Caco-2 (cell line): ENCODE measurements around the gene RNF123. TPM values are rescaled to one million over a fixed set of nuclear protein-coding genes. Genes with fewer than 3 reads are reported as not detected.

Experiments
- BruUV-seq: library from RNA; stranded (reverse); fragments of 400-500 nt; replicated peaks from 2 replicates; lab custom pipeline; 2021; lab: Mats Ljungman, UMichigan
- CTCF ChIA-PET: fragments of 300-600 bp; sonication (Branson Sonifier 250); formaldehyde crosslinking; loops from one replicate; lab custom pipeline; 2022; ENCODE audit warnings: antibody characterized with exemption; lab: Charles Lee
- POLR2A ChIA-PET: fragments of 300-600 bp; sonication (Branson Sonifier 250); formaldehyde crosslinking; loops from one replicate; lab custom pipeline; 2022; ENCODE audit warnings: antibody characterized with exemption; lab: Charles Lee
- DNase-seq, 2 experiments: peaks; one replicate each; pipeline versions ENCODE4 v3.0.0 to v3.0.0-alpha.2; 2020 to 2022
- H3K27me3 ChIP-seq: replicated peaks from 2 replicates; pipeline ENCODE4 v1.6.0; 2011; ENCODE audit warnings: low read length; ENCODE audit not compliant: control insufficient read depth, insufficient read depth
- H3K36me3 ChIP-seq: 2 replicates; pipeline ENCODE4 v1.5.1; 2011; ENCODE audit warnings: low read length; ENCODE audit not compliant: control insufficient read depth, insufficient read depth
- H3K4me1 ChIP-seq: fragments of 250-450 bp; sonication (Bioruptor Pico); 2 replicates; pipeline ENCODE4 v1.5.1; 2020; ENCODE audit warnings: mild to moderate bottlenecking
- H3K4me3 ChIP-seq: 2 replicates; pipeline ENCODE4 v1.5.1; 2011; ENCODE audit warnings: low read depth, mild to moderate bottlenecking, control low read depth, low read length
- H3K9me3 ChIP-seq: fragments of 250-450 bp; sonication (Bioruptor Pico); 2 replicates; pipeline ENCODE4 v1.5.1; 2020; ENCODE audit warnings: mild to moderate bottlenecking, moderate library complexity
- H3K27ac Mint-ChIP-seq: one replicate; pipeline ENCODE4 v1.8.0; 2022; ENCODE audit warnings: mixed read lengths; ENCODE audit not compliant: unreplicated experiment
- H3K27me3 Mint-ChIP-seq: one replicate; pipeline ENCODE4 v1.8.0; 2022; ENCODE audit warnings: mixed read lengths; ENCODE audit not compliant: insufficient read depth, unreplicated experiment
- H3K36me3 Mint-ChIP-seq: one replicate; pipeline ENCODE4 v1.8.0; 2022; ENCODE audit warnings: mild to moderate bottlenecking, mixed read lengths; ENCODE audit not compliant: insufficient read depth, unreplicated experiment
- H3K4me1 Mint-ChIP-seq: one replicate; pipeline ENCODE4 v1.8.0; 2022; ENCODE audit warnings: low read depth, mixed read lengths; ENCODE audit not compliant: unreplicated experiment
- H3K4me3 Mint-ChIP-seq: one replicate; pipeline ENCODE4 v1.8.0; 2022; ENCODE audit warnings: mild to moderate bottlenecking, moderate library complexity, mixed read lengths; ENCODE audit not compliant: unreplicated experiment
- H3K9me3 Mint-ChIP-seq: one replicate; pipeline ENCODE4 v1.8.0; 2022; ENCODE audit warnings: mixed read lengths; ENCODE audit not compliant: unreplicated experiment
- intact Hi-C: fragments of 100-400 bp; cut with micrococcal nuclease; formaldehyde crosslinking; loops from one replicate; pipeline ENCODE4 v1.10.0; 2022; ENCODE audit not compliant: unreplicated experiment
- total RNA-seq: library from RNA; stranded (reverse); gene quantifications from 2 replicates; pipeline ENCODE4 v1.2.3, GENCODE V29; 2022
- TF ChIP-seq, protein P1 (sequence below), 2 experiments: fragments of 200-600 bp in 1 of 2; IDR thresholded peaks; 1 replicate in 1 of 2; 2 replicates in 1 of 2; pipeline versions ENCODE4 v1.5.1 to v1.8.0; 2011 to 2022; ENCODE audit warnings: antibody characterized with exemption in 1 of 2, control low read depth in 1 of 2, inconsistent platforms in 1 of 2, low read depth in 1 of 2, low read length in 1 of 2, mild to moderate bottlenecking in 1 of 2, moderate library complexity in 1 of 2; ENCODE audit not compliant: insufficient read depth in 1 of 2, severe bottlenecking in 1 of 2, unreplicated experiment in 1 of 2

The RNF123 gene
- total RNA-seq, 1 experiment from 2014 or later = 45.2 TPM

DNA sequence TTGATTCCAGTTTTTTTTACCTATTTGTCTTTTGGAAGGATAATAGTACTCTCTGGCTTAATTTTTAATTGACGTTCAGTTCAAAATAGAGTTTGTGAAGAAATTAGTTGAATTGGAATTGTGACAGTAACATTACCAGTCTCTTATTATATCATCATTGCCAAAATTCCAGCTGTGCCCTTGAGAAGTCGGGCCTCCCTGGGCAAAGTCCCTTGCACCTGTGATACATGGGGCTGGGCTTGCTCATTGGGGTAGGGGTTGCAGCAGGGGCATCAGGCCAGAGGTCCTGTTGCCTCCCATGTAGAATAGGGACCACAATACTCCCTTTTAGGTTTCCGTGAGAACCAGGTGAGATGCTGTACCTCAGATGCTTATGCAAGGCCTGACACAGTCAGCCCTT, 43.1 kb upstream of the RNF123 start:
- H3K4me3 Mint-ChIP-seq = no peak overlapping the region
- H3K36me3 Mint-ChIP-seq = peaks cover 6% of the 10 kb centered on the region
- no peaks in the 10 kb centered on the region for H3K36me3 ChIP-seq
- no peaks in the 10 kb centered on the region for H3K4me1 Mint-ChIP-seq
- no TSS peak for BruUV-seq
- no peak overlapping the region for H3K27ac Mint-ChIP-seq
- intact Hi-C loops = no loop called here
- POLR2A ChIA-PET = no interaction called here
- H3K4me3 ChIP-seq = no peak overlapping the region
- TF ChIP-seq, protein P1, sequence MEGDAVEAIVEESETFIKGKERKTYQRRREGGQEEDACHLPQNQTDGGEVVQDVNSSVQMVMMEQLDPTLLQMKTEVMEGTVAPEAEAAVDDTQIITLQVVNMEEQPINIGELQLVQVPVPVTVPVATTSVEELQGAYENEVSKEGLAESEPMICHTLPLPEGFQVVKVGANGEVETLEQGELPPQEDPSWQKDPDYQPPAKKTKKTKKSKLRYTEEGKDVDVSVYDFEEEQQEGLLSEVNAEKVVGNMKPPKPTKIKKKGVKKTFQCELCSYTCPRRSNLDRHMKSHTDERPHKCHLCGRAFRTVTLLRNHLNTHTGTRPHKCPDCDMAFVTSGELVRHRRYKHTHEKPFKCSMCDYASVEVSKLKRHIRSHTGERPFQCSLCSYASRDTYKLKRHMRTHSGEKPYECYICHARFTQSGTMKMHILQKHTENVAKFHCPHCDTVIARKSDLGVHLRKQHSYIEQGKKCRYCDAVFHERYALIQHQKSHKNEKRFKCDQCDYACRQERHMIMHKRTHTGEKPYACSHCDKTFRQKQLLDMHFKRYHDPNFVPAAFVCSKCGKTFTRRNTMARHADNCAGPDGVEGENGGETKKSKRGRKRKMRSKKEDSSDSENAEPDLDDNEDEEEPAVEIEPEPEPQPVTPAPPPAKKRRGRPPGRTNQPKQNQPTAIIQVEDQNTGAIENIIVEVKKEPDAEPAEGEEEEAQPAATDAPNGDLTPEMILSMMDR (IDR thresholded peaks at IDR 0.05; ENCODE audit: insufficient read depth in 1 of 2, low read depth in 1 of 2, low read length in 1 of 2, severe bottlenecking in 1 of 2, unreplicated experiment in 1 of 2) = no peak
- H3K27me3 ChIP-seq = no peaks in the 10 kb centered on the region
- CTCF ChIA-PET = no interaction called here
- H3K4me1 ChIP-seq = no peaks in the 10 kb centered on the region
- H3K9me3 ChIP-seq = no peaks in the 10 kb centered on the region
- DNase-seq = no peak
- no peaks in the 10 kb centered on the region for H3K9me3 Mint-ChIP-seq
- no peaks in the 10 kb centered on the region for H3K27me3 Mint-ChIP-seq

DNA sequence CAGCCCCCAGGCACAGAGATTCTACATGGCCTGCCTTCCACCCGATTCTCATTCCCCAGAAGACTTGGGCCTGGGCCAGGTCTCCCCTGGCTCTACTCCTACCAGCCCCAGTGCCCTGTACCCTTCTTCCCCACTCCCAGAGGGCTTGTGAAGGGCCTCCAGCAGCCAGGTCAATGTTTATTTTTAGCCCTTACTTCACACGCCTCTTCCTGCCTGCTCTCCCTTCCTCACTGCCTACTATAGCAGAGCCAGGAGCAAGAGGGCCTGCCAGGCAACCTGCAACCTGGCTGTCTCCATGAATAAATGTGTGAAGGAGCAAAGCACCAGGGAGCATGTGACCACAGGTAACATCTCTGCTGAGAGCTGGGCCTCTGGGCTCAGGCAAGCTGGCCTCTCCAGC, 41.6 kb upstream of the RNF123 start:
- Histone ChIP-seq H3K9me3 (no peaks in the 10 kb centered on the region), H3K4me1 (no peaks in the 10 kb centered on the region), H3K36me3 (no peaks in the 10 kb centered on the region), H3K4me3 (no peak overlapping the region), H3K27me3 (no peaks in the 10 kb centered on the region)
- DNase-seq = no peak
- Mint-ChIP-seq H3K27ac (no peak overlapping the region), H3K36me3 (peaks cover 6% of the 10 kb centered on the region), H3K27me3 (no peaks in the 10 kb centered on the region), H3K9me3 (no peaks in the 10 kb centered on the region), H3K4me3 (no peak overlapping the region), H3K4me1 (no peaks in the 10 kb centered on the region)
- BruUV-seq = no TSS peak
- ChIA-PET CTCF (no interaction called here), POLR2A (no interaction called here)
- TF ChIP-seq, protein P1 (IDR thresholded peaks at IDR 0.05; ENCODE audit: insufficient read depth in 1 of 2, low read depth in 1 of 2, low read length in 1 of 2, severe bottlenecking in 1 of 2, unreplicated experiment in 1 of 2) = no peak
- intact Hi-C loops = no loop called here

DNA sequence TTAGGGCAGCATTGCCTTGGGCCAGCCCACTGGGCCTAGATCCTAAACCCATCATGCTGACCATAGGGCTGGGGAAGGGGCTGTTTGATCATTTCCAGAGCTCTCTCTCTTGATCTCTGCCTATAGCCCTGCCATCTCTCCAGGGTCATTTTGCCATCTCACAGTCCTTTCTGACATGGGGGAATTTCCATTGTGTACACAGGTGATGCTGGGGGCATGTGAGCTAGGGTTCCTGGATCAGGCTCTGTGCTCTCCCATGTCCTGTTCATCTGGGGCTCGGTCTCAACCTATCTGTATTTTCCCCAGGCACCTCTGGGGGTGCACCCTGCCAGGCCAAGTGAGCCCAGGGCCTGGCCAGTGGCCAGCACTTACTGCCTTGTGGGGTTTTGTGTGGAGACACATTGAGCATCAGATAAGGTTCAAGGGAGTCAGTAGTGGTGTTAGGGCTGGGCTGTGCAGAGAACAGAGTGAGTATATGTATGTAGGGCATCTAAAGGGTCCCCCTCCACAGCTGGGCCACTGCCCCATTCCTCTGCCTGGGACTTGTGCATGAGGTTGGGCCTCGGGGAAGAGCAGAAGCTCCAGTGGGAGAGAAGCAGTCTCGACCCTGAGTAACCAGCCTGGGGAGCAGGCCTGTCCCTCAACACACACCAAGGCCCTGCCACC, 40.9 kb upstream of the RNF123 start:
- intact Hi-C loops = no loop called here
- H3K4me3 ChIP-seq = no peak overlapping the region
- no peaks in the 10 kb centered on the region for H3K4me1 Mint-ChIP-seq
- TF ChIP-seq, protein P1 (IDR thresholded peaks at IDR 0.05; ENCODE audit: insufficient read depth in 1 of 2, low read depth in 1 of 2, low read length in 1 of 2, severe bottlenecking in 1 of 2, unreplicated experiment in 1 of 2) = no peak
- ChIA-PET POLR2A (no interaction called here), CTCF (no interaction called here)
- BruUV-seq = no TSS peak
- H3K9me3 ChIP-seq = no peaks in the 10 kb centered on the region
- H3K36me3 Mint-ChIP-seq = peaks cover 6% of the 10 kb centered on the region
- H3K27me3 Mint-ChIP-seq = no peaks in the 10 kb centered on the region
- no peaks in the 10 kb centered on the region for H3K27me3 ChIP-seq
- no peak overlapping the region for H3K4me3 Mint-ChIP-seq
- H3K36me3 ChIP-seq = no peaks in the 10 kb centered on the region
- no peaks in the 10 kb centered on the region for H3K9me3 Mint-ChIP-seq
- H3K4me1 ChIP-seq = no peaks in the 10 kb centered on the region
- no peak overlapping the region for H3K27ac Mint-ChIP-seq
- no peak for DNase-seq
